GM12873 (cell line): ENCODE measurements around the gene GCNA.

ENCODE experiments used
- TF ChIP-seq, protein P1 (sequence below): IDR thresholded peaks from 2 replicates; pipeline ENCODE4 v1.5.1; 2012; ENCODE audit warnings: low read depth, mild to moderate bottlenecking, moderate library complexity, low read length, control low read depth; ENCODE audit not compliant: insufficient read depth; ENCODE audit errors: missing control alignments

Gene GCNA

DNA sequence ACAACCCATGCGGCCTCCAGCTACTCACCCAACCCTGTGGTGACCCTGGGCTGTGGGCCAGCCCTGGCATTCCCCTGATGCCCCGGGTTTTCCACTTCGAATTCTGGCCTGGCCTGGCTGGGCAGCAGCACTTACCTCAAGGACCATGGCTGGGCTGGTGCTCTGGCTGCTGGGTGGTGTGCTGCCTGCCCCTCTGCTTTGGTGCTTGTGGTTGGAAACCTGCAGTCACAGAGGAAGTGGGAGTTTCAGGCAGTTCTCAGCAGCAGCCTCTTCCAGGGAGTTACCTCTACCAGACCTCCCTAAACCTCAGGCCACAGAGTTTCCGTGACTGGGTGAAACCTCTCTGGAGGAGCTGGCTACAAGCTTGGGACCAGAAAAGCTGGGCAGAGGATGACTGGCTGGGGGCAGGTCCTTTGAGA is 40.1 kb downstream of the GCNA start, which contains the start of gene CXCR3:
CXCR3 (minus strand) TSS at position 209 of the 419 bp plus-strand sequence; CDS start at position 147, 62 bp downstream.
- TF ChIP-seq, protein P1, sequence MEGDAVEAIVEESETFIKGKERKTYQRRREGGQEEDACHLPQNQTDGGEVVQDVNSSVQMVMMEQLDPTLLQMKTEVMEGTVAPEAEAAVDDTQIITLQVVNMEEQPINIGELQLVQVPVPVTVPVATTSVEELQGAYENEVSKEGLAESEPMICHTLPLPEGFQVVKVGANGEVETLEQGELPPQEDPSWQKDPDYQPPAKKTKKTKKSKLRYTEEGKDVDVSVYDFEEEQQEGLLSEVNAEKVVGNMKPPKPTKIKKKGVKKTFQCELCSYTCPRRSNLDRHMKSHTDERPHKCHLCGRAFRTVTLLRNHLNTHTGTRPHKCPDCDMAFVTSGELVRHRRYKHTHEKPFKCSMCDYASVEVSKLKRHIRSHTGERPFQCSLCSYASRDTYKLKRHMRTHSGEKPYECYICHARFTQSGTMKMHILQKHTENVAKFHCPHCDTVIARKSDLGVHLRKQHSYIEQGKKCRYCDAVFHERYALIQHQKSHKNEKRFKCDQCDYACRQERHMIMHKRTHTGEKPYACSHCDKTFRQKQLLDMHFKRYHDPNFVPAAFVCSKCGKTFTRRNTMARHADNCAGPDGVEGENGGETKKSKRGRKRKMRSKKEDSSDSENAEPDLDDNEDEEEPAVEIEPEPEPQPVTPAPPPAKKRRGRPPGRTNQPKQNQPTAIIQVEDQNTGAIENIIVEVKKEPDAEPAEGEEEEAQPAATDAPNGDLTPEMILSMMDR, result no peak

DNA sequence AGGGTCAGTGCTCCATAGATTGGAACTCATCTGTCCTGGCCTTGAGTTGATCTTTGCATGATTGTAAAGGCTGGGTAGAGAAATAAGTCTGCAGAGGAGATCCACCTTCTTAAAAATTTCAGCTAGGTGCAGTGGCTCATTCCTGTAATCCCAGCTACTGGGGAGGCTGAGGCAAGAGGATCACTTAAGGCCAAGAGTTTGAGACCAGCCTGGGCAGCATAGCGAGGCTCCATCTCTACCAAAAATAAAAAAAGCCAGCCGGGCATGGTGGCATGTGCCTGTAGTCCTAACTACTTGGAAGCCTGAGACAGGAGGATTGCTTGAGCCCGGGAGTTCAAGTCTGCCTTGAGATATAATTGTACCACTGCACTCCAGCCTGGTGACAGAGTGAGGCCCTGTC is 40.5 kb downstream of the GCNA start:
- TF ChIP-seq, protein P1, result no peak

DNA sequence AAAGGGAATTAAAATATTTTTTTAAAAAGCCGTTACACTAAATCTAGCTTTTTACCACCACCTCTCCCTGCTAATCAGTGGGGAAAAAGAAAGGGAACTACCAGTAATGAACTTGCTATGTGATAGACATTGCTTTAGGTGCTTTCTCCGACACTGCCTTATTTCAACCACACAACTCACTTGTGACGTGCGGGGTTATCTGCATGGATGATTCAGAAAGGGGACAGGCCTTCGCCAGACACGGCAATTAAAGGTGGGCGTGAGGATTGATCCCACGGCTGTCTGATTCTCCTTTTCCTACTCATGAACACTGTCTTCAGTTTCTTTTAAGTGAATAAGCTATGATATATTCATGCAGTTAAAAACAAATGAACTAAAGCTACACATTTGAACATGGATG is 41.0 kb downstream of the GCNA start:
- TF ChIP-seq, protein P1, result no peak

DNA sequence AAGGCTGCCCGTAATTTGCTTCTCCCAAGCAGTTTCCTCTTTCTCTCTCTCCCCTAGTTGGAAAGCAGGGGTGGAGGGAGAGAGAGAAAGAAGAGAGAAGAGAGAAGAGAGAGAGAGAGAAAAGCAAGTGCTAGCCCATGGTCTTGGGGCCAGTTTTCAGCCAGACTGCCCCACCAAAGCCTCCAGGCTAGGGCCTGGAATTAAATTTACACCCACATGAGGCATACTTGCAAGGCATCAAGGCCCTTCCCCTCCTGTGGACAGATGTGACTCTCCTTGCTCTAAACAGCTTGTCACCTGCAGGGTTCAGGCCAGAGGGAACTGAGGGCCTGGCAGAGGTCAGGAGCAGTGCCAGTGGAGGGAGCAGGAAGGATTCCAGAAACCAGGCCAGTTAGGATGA is 41.7 kb downstream of the GCNA start:
- TF ChIP-seq, protein P1, result no peak

DNA sequence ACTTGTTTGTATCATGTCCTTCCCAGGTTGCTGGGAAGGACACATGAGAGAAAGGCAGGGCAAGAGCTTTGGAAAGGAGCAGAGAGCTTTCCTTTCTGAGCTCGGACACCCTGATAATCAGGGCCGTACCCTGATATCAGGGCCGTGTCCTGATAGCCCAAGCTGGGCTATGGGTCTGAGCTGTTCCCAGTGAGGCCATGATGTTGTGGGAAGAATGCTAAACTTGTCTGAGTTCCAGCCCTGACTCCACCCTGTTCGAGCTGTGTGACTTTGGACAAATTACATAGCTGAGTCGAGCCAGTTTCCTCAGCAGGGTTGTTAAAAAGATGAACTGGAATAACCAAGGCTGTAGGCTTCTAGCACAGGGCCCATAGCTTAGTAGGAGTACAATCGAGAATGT is 43.4 kb downstream of the GCNA start:
- TF ChIP-seq, protein P1, result no peak

DNA sequence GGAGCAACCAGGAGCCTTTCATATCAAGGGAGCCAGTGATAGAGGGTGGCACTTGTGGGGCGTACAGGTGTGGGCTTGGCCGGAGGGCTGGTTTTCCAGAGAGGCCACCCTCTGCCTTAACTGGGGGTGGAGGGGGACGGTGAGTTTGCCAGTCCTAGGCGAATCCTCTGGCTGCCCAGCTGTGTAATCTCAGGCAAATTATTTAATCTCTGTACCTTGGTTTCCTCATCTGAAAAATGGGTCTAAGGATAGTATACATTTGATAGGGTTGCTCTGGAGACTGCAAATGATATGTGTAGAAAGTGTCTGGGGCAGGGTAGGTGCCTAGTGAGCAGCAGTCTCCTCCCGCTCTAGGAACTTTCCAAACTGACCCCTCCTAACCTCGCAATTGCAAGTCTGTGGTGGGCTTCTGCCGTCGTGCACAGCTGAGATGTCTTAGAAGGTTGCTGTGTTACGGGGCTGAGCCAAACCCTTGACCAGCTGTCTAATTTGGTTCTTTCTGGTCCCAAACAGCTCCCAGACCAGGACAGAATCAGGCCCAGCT is 43.9 kb downstream of the GCNA start:
- TF ChIP-seq, protein P1, result no peak

DNA sequence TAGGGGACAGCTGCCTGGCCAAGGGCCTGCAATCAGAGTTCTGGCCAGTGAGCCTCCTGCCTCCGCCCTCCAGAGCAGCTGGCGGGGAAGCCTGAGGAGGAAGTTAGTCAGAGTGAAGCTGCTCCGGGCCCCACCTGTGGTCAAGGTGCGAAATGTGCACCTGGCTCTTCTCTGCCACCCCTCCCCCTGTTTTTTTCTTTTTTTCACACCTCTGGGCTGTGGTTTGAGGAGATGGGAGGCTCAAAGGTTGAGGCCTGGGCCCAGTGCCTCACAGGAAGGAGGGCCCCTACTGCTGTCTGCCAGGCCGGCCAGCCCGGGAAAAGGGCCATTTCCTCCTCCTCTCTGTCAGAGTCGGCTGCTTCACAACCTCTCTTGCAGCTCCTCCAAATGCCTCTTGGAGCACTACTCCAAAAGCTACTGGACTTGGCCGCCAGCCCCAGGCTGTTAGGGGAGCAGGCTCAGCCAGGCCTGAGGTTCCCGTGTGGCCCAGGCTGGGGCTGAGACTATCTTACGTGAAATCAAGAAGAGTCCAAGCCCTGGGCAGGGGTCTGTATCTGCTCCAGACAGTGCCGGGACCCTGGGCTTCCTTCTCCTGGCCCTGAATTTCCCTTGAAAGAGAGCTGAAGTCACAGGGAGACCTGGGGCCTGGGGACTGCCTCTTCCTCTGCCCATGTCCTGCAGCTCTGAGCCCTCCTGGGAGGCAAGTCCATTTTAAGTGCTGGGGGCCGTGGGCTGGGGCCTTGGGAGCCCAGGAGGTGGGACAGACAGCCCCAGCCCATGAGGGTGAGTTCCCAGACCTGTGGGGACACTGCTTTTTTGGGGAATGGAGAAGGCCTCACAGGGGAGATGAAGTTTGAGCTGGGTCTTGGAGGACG is 44.6 kb downstream of the GCNA start:
- TF ChIP-seq, protein P1, result peak; percentile 33
